ENCODE measurements around the gene CMTM8. TPM values are rescaled to one million over a fixed set of nuclear protein-coding genes. Genes with fewer than 3 reads are reported as not detected.
A peak's percentile ranks its signal among the peaks of the same experiment; 100 is the strongest.

The CMTM8 gene
- total RNA-seq, 1 donor from 2014 or later = 3.4 TPM

GRCh38 chr3:32340039-32340438, 101.6 kb downstream of the CMTM8 start:
- peak; percentile 72 for DNase-seq

- no peak for DNase-seq
These were observed 102.3 kb downstream of the CMTM8 start for GRCh38 chr3:32340611-32341365.

GRCh38 chr3:32347343-32348125, 109.1 kb downstream of the CMTM8 start:
- DNase-seq = peak; percentile 37

GRCh38 chr3:32349184-32349583, 110.7 kb downstream of the CMTM8 start:
- no peak for DNase-seq

GRCh38 chr3:32352563-32352962, 114.1 kb downstream of the CMTM8 start:
- no peak for DNase-seq

GRCh38 chr3:32353351-32353750, 114.9 kb downstream of the CMTM8 start:
- no peak for DNase-seq

- peak; percentile 61 for DNase-seq
These were observed 115.9 kb downstream of the CMTM8 start for GRCh38 chr3:32354362-32354778.

GRCh38 chr3:32355751-32356291, 117.3 kb downstream of the CMTM8 start:
- DNase-seq = no peak

- DNase-seq = no peak
These were observed 121.4 kb downstream of the CMTM8 start for GRCh38 chr3:32359766-32360492.

- DNase-seq = no peak
These were observed 122.0 kb downstream of the CMTM8 start for GRCh38 chr3:32360493-32360827.

- no peak for DNase-seq
These were observed 128.3 kb downstream of the CMTM8 start for GRCh38 chr3:32366638-32367397.

- no peak for DNase-seq
These were observed 129.0 kb downstream of the CMTM8 start for GRCh38 chr3:32367442-32367841.

GRCh38 chr3:32371461-32372212, 133.2 kb downstream of the CMTM8 start:
- DNase-seq = no peak

- DNase-seq = no peak
These were observed 133.7 kb downstream of the CMTM8 start for GRCh38 chr3:32372213-32372490.

GRCh38 chr3:32373276-32373675, 134.8 kb downstream of the CMTM8 start:
- DNase-seq = no peak

GRCh38 chr3:32373844-32374243, 135.4 kb downstream of the CMTM8 start:
- DNase-seq = no peak

- DNase-seq = peak; percentile 89
These were observed 136.5 kb downstream of the CMTM8 start for GRCh38 chr3:32374788-32375595.

GRCh38 chr3:32375596-32375930, 137.1 kb downstream of the CMTM8 start:
- DNase-seq = no peak

GRCh38 chr3:32376115-32376514, 137.6 kb downstream of the CMTM8 start:
- no peak for DNase-seq

GRCh38 chr3:32379831-32380500, 141.5 kb downstream of the CMTM8 start:
- no peak for DNase-seq
